GM15510 (cell line): ENCODE results near the gene TEPSIN.

ENCODE experiments used
- POLR2A ChIP-seq: IDR thresholded peaks from 3 replicates; pipeline ENCODE4 v1.6.1; 2011; ENCODE audit warnings: borderline replicate concordance; ENCODE audit not compliant: insufficient read length; ENCODE audit errors: extremely low read depth

Gene TEPSIN

DNA sequence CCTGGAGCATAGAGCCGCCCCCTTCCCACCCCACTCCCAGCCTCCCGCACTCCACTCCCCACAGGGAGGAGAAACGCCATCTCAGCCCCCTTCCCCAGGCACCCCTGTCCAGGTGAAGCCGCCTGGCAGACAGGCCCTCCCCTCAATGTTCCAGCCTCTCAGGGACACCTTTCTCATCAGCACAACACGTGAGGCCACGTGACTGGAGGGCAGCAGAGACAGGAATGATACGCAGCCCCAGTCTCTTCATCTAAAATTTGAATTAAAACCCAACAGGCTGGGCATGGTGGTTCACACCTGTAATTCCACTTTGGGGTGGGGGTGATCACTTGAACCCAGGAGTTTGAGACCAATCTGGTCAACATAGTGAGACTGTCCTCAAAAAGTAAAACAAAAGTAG, 52.7 kb downstream of the TEPSIN start:
- no peak for TF ChIP-seq POLR2A

DNA sequence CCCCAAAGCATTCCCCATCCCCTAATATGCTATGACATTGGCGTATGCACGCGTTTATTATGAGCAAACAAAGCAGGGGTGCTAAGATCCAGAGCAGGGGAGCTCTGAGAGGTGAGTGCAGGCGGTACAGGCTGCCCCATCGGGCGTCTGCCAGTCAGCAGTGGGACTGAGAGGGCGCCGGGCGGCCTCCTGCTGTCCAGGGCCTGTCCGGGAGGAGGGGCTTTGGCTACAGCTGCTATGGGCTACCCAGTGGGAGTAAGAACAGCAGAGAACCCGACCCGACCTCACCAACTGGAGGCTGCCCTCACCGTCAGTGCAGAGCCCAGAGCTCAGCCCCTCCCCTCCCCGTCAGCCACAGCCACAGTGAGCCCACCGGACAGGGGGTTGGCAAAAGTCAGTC, 54.3 kb downstream of the TEPSIN start:
- TF ChIP-seq POLR2A, result no peak

GRCh38 chr17:81183807-81184206, 55.0 kb downstream of the TEPSIN start:
- no peak for TF ChIP-seq POLR2A

- TF ChIP-seq POLR2A, result no peak
These were observed 55.5 kb downstream of the TEPSIN start for GRCh38 chr17:81183316-81183715.

- no peak for TF ChIP-seq POLR2A
These were observed 56.3 kb downstream of the TEPSIN start for GRCh38 chr17:81182596-81182995.

- no peak for TF ChIP-seq POLR2A
These were observed 57.1 kb downstream of the TEPSIN start for GRCh38 chr17:81181811-81182185.

DNA sequence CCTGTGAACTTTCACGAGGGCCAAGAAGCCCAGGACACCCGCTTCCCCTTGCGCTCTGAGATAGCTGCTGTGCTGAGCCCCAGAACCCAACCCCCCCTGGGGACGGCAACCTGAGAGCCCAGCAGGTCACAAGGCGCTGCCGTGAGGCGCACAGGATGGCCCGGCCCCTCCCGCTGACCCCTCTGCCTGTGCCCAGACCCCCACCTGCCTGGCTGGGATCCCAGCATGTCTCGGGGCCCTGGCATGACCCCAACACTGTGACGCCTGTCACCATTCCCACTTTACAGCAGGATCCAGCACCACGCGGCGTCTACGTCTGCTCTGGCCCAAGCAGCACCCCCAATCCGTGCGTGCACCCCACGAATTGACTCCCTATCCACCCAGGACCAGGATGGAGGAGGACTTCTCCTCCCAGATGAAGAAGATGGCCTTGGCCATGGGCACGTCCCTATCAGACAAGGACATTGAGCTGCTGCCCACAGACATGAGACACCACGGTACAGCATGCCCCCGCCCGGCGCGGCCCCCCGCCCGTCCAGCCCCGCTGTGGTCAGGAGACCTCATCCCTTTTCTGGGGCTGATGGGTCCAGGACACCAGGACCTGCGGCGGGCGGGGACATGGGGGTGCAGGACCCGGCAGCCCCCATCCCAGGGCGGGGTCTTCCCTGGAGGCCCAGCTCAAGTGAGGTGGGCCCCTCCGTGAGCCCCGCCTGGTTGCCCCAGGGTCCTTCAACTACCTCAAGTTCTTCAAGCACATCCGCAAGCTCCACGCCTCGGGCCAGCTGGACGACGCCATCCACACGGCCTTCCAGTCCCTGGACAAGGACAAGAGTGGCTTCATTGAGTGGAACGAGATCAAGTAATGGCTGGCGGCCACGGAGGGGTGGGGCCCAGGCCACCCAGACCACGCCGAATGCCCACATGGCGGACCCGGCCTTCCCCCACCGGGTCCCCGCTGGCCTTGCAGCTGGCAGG, 57.7 kb downstream of the TEPSIN start:
- no peak for TF ChIP-seq POLR2A

- TF ChIP-seq POLR2A, result no peak
These were observed 59.0 kb downstream of the TEPSIN start for GRCh38 chr17:81179861-81180260.

GRCh38 chr17:81179220-81179619, 59.6 kb downstream of the TEPSIN start:
- no peak for TF ChIP-seq POLR2A
